GM19351 (cell line): Measurements from ENCODE around the gene ZBBX.
"Not testable (repeated sequence)": the region's sequence is repeated elsewhere in the genome, so short reads cannot be mapped to it uniquely, and the experiment has no call there.

Experiments
- ATAC-seq: cut with Tn5 transposase; IDR thresholded peaks from one replicate; pipeline ENCODE4 v1.9.1; 2021; ENCODE audit warnings: mild to moderate bottlenecking, moderate library complexity; ENCODE audit not compliant: unreplicated experiment

Gene ZBBX, protein sequence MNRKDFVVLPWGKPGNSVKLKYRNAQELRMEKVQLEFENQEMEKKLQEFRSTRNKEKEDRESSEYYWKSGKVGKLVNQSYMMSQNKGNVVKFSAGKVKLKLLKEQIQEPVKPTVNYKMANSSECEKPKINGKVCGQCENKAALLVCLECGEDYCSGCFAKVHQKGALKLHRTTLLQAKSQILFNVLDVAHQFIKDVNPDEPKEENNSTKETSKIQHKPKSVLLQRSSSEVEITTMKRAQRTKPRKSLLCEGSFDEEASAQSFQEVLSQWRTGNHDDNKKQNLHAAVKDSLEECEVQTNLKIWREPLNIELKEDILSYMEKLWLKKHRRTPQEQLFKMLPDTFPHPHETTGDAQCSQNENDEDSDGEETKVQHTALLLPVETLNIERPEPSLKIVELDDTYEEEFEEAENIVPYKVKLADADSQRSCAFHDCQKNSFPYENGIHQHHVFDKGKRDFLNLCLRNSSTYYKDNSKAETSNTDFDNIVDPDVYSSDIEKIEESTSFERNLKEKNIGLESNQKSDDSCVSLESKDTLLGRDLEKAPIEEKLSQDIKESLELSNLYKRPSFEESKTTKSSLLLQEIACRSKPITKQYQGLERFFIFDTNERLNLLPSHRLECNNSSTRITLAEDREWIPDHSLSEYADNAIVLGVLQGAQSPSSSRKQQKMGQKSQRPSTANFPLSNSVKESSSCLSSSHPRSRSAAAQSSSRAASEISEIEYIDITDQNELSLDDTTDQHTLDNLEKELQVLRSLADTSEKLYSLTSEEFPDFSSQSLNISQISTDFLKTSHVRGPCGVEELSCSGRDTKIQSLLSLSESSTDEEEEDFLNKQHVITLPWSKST

DNA sequence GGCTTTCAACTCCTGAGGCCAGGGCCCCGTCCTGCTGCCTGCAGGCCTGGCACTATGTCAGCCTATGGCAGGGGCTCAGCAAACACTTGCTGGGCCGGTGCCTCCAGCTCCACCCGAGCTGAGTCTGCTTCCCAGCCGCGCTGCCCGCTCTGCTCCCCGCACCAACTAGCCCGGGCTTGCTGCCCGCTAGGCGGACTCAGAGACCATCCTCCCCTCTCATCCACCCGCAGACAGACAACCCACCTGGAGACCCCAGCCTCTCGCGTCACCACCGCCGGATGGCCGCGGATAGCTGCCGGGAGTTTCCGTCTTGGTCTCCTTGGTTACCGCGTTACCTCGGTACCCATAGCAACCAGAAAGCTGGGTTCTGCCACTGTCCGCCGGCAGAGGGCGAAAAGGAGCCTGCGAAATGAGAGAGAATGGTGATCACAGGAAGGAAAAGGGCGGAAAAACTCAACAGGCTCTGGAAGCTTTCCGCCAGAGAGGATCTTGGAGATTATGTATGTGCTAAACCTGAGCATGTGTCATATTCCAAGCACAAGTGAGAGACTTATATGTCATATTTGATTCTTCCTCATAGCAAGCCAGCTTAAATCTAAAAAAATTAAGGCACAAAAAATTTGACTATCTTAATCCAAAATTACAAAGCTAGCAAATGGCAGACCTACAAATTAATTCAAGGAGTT is at the start of gene ZBBX:
TSS of gene ZBBX (minus strand) at position 294 of the 686 bp plus-strand sequence. CDS start 7,396 bp downstream, outside the sequence.
- ATAC-seq = peak; percentile 100

DNA sequence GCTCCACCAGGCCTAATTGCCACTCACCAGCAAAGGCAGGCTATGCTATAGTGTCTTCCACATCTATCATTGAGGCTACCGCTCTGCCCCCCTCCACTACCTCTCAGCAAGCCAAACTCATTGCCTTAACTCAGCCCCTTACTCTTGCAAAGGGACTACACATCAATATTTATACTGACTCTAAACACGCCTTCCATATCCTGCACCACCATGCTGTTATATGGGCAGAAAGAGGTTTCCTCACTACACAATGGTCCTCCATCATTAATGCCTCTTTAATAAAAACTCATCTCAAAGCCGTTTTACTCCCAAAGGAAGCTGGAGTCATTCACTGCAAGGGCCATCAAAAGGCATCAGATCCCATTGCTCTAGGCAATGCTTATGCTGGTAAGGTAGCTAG is 46.9 kb upstream of the ZBBX start:
- not testable (repeated sequence) for ATAC-seq

DNA sequence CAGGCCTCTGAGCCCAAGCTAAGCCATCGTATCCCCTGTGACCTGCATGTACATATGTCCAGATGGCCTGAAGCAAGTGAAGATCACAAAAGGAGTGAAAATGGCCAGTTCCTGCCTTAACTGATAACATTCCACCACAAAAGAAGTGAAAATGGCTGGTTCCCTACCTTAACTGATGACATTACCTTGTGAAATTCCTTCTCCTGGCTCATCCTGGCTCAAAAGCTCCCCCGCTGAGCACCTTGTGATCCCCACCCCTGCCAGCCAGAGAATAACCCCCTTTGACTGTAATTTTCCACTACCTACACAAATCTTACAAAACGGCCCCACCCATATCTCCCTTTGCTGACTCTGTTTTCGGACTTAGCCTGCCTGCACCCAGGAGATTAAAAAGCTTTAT is 42.3 kb upstream of the ZBBX start:
- ATAC-seq = not testable (repeated sequence)

DNA sequence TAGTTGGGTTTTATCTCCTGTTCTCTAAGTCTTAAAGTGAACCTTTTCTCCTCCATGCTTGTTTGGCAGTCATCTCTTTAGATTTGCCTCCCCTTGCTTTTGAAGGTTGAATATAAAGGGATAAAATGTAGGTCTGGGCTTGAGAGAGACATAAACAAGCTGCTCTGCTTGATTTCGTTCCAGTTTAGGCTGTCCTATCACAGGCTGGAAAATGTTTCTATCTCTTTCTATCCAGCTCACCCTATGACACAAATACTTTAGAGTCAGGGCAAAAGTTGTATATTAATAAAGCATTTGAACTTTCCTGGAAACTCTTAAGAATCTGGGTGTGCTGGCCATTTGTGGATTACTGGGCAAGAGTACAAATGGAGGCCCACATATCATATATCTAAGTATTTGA is 29.5 kb upstream of the ZBBX start:
- ATAC-seq = no peak

DNA sequence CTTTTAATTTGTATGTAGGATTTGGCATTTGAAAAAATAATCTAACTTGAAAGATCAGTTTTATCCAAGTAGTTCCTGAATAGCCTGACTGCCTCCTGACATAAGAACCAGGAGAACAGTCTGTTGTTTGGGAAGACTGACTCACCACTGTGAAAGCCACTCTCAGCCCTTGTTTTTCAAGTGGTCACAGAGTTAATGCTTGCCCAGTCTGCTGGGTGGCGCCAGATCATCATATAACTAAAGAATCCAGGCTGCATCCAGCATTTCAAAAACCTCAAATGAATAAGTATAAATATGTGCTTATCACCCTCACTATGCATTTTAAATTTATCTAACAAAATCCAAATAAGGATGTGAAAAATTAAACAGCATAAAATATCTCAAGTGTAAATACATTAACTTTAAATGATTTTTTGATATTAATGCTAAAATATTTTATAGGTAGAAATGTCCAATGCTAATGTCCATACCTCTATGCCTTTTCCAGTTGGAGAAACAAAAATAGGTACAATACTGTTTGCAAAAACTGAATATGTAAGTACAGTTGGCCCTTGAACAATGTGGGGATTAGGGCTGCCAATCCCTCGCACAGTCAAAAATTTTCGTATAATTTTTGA is 26.9 kb upstream of the ZBBX start:
- ATAC-seq = peak; percentile 70

DNA sequence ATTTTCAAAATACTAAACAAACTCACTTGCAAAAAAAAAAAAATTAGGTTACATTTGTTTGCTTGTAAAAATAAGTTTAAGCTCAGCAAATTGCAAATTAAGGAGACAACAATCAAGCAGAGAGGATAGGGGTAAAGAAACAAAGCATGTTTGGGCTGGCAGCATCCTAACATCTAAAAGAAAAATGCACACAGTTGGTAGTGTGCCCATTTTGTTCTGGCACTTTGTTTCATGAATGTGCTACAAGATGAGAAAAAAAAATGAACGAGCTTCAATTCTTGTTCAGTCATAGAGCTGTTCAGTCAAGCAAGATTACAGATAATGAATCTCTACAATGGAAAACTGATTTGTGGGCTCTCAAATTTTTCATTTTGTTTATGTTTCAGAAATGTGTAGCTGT is 17.7 kb upstream of the ZBBX start:
- ATAC-seq = no peak

DNA sequence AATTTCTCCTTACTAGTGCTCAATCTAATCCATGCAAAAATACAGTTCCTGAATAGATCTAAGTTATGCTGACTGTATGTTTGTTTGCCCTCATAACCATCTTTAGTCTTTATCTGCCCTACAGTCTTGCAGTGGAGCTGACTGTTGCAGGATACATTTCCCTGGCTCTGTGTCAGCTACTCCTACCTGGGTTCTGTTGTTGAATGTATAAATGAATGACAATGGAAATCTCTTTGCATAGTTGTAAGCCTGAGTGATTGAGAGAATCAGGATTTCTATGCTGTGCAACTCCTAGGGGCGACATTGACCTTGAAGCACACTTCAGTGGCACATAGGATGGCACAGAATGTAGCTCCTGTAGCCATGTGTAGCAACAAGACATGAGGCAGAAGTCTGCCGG is 16.0 kb upstream of the ZBBX start:
- no peak for ATAC-seq

DNA sequence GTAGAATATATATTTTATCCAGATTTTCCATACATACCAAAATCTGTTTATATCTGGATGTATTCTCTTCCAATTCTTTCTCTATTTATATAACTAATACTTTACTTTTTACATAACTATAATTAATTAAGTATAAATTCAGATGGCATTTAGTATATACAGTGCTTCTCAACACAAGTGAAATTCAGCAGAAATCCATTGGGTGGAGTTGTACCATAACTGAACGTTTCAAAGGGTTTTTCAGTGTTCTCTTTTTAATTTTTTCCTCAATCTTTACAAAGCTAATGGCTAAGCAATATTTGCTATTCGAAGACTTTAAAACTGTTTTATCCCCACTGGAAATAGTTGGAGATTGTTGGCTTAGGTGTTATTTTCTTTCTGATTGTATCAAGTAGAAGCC is 13.9 kb upstream of the ZBBX start:
- no peak for ATAC-seq

DNA sequence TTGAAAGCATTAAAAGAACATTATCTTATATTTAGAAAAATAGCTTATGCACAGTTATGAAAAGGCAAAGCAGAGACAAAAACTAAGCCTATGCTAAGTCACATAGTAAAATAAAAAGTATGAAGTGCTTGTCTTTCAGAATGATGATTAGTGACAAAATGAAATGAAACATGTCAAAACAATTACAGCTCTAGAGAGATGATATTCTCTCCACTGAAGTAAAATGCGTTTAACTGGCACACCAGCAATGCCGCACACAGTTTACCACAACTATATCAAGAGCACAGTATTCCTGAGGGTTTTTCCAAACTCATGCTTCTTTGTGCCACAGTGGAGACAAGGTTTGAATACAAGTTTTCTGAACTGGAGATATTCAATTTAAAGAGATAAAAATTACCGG is 2.1 kb upstream of the ZBBX start:
- no peak for ATAC-seq

DNA sequence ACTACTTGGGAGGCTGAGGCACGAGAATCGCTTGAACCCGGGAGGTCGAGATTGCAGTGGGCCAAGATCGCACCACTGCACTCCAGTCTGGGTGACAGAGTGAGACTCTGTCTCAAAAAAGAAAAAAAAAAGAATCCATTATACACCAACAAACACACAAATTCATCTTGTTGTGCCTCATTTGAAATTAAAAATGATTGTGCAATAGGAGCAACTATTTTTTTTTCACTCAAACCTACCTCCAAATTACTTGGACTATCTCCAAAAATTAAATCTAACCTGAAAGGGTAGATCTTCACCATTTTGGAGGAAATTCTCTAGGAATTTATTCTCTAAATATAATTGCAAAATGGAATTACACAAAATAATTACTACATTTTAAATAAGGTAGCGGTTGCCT is 4.6 kb downstream of the ZBBX start:
- ATAC-seq = no peak

DNA sequence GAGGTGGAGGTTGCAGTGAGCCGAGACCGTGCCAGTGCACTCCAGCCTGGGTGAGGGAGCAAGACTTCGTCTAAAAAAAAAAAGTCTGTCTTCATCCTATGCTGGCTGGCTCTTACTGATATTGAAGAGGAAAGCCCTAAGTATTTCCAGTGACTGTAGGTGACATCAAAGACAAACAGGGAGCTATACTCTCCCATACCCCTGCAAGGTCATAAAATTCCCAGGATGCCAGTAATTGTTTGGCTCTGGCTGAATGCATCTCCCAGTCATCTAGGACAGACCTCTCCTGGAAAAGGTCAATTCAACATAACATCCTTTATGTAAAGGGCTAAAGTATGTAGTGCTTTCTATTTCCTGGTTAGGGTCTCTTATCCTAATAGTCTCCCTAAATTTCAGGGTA is 8.0 kb downstream of the ZBBX start:
- ATAC-seq = no peak

DNA sequence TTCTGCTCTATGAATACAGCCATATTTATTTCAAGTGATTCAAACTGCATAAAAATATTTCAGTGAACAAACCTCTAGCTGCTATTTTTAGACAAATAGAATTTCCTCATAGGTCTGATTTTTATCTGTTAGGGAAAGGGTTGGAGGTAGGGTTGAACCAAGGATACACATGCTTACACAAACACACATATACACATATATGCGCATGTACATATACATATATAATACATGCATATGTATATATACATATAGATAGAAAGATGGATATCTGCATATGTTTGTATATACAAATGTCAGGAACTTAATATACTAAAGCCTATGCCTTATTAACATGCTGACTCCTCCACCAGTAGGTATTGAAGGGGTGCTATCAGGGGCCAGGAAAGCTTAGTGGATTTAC is 18.1 kb downstream of the ZBBX start:
- no peak for ATAC-seq

DNA sequence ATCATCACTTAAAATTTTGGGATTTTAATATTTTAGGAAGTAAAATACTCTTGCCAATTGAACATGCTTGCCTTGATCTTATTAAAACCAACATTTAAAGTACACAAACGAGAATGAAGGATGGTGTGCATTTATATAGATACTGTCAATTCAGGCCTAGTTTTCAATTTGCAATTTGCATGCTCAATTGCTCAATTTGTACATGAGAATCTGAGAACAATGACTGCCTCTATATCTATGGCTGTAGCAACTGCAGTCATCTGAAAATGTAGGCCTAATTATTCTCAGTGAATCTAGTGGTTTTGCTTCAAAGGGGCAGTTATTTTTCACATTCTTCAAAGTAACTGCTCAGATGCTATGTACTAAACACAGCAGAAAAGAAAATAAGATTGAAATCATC is 18.8 kb downstream of the ZBBX start:
- no peak for ATAC-seq

DNA sequence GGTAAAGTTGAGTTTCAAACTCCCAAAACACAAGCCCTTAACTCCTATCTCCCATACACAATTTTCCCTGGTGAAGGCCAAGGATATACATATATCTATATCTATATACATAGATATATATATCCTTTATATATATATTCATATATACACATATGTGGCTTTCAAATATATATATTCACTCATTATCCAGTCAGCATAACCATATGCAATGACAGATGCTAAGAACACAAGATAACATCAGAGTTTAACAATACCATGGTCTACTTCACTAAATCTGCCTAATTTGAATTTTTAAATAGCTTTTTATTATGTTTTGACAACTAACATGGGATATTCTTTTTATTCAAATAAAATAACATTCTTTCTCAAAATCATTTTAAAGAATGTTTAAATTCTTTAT is 24.7 kb downstream of the ZBBX start:
- no peak for ATAC-seq

DNA sequence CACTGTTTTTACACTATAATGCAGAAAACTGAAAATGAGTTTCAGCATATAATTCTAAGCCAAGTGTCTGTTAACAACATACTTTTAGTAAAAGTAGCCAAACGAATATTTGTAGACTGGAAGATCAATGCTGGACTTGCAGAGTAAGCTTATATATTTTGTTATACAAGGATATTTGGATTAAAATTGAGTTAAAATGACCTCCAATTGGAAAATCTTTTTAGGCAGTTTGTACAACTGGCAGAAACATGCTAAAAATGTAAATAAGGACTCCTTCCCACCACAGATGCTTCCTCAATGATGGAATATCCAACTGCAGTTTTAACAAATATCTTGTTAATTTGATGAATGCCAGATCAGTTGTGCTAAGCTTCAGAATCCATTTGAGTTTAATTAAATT is 25.3 kb downstream of the ZBBX start:
- no peak for ATAC-seq

DNA sequence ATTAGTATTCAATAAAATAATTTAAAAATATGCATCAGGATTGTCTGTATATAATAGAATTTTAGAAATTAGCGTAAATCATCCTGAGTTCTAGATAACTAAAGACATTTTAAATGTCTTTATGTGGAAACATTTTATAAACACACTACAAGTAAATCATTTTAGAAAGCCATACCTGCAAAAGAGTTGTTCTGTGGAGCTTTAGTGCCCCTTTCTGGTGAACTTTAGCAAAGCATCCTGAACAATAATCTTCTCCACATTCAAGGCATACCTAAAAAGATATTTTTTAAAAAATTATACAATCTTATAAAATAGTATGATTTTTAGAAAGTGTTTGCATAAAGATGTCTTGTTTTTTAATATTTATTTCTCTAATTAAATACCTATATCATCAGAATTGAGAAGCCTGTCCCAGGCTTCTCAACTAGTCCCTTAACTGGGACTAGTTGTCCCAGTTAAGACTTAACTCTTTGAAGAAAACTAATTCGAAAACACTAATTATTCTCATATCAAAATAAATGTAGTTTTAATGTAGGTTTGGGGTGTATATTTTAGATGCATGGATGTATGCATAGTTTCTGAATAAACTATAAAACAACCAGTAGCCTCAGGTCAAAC is 29.7 kb downstream of the ZBBX start:
- ATAC-seq = peak; percentile 67

DNA sequence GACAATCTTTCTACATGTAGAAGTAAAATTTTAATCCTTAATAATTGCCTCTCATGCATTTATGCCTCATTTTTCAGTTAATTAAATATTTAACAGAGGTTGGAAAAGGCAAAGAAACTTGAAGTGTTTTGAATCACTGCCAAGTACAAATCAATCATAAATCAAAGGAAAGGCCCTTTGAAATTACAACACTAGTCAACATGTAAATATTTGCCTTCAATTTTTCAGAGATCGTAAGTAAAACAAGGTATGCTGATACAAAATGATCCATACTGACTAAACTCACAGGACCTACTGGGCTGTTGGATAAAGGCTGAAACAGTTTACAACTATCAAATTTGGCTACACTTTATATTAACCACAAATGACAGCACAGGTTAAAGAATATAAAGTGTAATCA is 33.9 kb downstream of the ZBBX start:
- ATAC-seq = no peak

DNA sequence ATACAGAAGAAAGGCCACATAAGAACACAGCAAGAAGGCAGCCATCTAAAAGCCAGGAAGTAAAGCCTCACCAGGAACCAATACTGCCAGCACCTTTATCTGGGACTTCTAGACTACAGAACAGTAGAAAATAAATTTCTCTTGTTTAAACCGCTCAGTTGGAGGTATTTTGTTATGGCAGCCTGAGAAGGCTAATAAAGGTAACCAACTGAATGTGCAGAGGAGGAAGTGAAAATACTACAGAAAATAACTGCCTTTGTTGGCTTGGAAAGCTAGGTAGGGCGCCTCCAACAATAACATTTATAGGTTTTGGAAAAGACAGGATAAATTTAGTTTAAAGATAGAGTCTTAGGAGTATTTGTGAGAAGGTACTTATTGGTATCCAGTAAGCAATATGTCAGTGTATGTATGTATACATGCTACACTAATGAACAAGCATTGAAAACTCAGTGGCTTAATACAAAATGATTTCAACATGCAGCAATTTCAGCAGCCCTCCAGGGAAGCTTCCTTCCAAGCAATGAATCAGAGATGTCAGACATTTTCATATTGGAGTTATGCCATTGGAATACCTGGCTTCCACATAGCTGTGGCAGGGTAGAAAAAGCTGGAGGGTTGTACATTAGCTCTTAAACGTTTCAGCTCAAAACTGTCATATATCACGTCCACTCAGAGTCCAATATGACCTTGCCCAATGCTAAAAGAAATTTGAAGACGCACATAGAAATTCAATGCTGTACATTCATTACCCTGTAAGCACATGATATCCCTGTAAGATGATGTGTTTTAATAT is 48.9 kb downstream of the ZBBX start:
- ATAC-seq = no peak

DNA sequence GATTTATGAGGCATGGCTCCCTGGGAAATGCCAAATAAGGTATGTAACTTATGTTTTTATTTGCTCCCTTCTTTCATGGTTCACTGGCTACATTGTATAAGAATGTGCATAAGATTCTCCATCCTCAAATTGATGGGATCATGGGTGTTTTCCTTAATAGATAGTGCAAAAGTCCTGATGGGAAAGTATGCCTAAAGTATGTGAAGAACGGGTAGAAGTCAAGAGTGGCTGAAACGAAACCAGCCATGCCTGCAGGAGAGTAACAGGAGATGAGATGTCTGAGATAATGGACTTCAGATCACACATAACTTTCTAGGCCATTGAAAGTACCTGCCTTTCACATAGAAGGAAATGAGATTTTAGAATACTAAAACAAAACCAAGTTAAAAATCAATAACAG is 56.5 kb downstream of the ZBBX start:
- no peak for ATAC-seq
